HT1080 (cell line): ENCODE results near the gene LMO2. TPM values are rescaled to one million over a fixed set of nuclear protein-coding genes. Genes with fewer than 3 reads are reported as not detected.
A peak's percentile ranks its signal among the peaks of the same experiment; 100 is the strongest.
"Not testable (repeated sequence)": the region's sequence is repeated elsewhere in the genome, so short reads cannot be mapped to it uniquely, and the experiment has no call there.

ENCODE experiments used
- DNase-seq: peaks from one replicate; pipeline ENCODE4 v3.0.0-alpha.2; 2015; ENCODE audit warnings: low read depth
- polyA plus RNA-seq, 2 experiments: library from polyadenylated mRNA; depleted of rRNA; stranded (reverse); fragments of >200 nt; gene quantifications; 2 replicates each; pipeline ENCODE4 v1.2.3, GENCODE V29; 2015
- total RNA-seq: library from RNA; depleted of rRNA; stranded (reverse); fragments of >200 nt; shearing (Covaris generic); gene quantifications from 2 replicates; pipeline ENCODE4 v1.2.3, GENCODE V29; 2014; rRNA removed

Gene LMO2
- total RNA-seq: 0.11 and 1.5 TPM in 2 replicates
- polyA plus RNA-seq (2015; cell fraction: cytosol; rRNA removed): 0.59 and 0.87 TPM in 2 replicates
- polyA plus RNA-seq (2015; cell fraction: nucleus; rRNA removed): 0.16 TPM in 1 of 2 replicates, not detected in the other

DNA sequence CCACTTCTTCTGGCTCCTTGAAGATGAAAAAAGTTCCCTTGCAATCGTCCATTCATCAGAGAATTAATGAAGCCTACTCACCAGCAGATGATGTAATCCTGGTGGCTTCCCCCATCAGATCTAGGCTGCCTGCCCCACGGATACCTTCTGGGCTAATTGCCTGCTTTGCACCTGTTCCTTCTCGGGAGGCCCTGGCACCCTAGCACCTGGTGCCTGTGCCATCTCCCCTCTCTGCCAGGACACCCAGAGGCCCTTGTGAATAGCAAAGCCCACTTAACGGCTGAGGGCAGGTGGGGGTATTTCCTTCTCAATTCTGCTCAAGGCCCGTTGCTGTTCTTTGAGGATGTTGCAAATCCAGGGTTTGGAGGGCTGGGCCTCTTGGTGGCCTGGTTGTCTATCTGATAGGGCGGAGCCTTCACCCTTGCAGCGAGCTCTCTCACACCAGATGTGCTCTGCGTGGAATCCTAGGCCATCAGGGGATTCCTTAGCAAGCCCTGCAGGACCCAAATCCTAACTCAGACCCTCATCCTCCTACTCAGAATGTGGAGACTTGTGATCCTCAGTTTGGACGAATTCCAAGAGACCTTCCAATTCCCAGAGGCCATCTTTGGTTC is at the start of gene LMO2:
Gene LMO2 (minus strand): TSS at position 363 of the 614 bp plus-strand sequence. CDS start 22,360 bp downstream, outside the sequence.
- DNase-seq: no peak

DNA sequence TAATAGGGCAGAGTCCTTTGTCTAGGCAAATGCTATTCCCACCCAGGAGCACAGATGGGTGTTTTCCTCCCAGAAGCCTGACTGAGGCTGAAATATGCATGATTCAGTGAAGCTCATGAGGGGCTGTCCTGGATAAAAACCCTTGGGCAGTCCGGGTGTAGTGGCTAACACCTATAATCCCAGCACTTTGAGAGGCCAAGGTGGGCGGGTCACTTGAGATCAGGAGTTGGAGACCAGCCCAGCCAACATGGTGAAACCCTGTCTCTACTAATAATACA is 48.6 kb upstream of the LMO2 start:
- no peak for DNase-seq

DNA sequence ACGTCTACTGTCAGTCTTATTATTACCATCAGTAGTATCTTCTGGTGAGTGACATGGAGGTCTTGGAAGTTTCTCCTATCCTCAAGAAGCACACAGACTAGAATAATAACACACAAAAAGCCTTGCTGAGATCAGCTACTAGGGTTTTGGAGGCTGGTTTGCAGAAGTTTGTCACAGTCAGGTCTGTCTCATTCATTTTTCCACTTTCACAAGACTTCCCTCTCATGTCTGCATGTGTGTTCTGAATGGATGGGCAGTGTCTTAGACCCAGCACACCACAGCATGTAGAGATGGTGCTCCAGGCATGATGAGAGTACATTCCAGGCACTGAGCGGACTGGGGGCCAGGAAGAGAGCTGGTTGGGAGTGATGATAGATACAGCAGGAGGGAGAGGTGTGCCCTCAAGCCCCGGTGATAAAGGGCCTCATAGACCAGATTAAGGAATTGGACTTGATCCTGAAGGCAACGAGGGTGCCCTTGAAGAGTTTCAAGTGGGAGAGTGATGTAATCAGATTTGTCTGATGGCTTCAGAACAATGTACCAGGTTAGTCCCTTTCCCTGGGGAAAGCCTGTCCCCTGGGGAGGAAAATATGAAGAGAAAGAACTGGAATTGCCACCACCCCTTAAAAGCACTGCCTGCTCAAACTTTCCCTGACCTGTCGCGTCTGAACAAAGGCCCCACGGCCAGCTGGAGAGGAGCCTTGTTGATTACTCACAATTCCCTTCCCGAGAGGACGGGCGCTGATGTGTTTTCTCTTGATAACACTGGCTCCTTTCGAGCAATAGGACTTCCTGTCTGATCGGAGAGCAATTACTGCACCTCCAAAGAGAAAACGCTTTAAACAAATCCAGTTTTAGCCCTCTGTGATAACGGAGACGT is 45.1 kb upstream of the LMO2 start:
- DNase-seq: peak; percentile 39

DNA sequence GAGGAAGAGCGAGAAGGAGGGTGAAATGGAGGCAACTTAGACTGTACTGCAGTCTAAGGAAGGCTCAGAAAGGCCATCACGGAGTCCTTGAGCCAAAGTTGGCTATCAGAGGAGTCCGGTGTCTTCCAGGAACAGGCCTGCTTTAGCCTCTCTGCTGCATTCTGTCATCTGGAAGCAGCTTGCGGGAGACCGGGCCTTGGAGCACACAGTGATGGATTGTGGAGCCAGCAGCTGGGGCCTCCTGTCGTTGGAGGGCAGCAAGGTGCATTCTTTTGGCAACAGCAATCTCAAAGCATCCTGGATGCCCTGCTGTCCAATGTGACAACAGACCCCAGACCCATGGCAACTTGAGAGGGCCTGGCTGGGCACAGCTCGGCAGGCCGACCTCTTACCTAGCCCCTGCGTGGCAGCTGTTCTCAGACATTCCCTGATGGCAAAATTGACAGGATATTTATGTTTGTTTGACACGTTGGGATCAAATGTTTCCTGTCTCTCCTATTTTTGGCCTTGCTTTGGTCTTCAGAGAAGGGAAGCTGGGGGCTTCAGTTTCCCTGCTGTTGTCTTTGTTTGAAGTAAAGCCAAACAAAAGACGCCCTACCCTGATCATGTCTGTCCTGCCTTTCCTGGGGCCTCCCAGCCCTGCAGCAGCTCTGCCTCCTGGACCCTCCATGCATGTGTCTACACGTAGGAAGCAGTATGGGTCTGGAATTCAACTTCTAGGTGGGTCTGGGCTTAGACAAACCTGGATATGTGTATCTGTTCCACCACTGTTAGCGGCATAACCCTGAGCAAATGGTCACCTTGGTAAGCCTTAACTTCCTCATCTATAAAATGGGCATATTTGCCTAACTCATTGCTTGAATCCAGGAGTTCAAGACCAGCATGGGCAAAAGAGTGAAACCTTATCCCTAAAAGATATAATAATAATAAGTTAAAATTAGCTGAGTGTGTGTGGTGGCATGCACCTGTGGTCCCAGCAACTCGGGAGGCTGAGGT is 43.9 kb upstream of the LMO2 start:
- DNase-seq: no peak

DNA sequence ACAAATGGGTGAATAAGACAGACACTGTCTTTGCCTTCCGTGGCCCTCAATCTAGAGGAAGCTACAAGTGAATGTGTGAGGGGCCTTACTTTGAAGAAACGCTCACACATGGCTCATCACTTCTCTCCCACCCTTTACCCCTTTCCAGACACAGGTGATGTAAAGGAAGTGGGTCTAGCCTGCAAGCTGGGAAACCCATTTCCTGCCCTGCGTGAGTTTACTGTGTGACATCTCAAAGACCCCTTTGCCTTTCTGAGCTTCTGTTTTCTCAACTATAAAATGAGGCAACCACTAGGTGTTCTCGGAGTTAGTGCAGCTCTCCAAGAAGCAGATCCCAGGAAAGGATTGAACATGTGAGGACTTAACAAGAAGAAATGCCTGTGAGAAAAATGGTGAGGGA is 43.1 kb upstream of the LMO2 start:
- DNase-seq: no peak

DNA sequence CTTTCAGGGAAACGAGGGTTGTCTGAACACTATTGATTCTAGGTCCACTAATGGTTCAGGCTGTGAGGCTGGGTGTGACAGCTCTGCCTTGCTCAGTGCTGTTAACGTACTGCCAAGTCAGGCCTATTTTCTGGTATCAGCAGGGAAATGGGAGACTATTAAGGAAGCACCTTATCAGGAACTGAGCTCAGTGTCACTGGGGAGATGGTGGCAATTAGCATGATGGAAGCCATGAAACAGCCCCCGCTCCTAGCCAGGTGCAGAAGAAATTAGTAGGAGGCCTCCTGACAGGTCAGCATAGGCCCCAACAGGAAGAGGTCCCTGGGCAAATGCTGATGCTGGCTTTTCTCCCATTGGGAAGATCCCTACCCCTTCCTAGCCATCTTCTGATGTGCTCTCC is 42.6 kb upstream of the LMO2 start:
- no peak for DNase-seq

DNA sequence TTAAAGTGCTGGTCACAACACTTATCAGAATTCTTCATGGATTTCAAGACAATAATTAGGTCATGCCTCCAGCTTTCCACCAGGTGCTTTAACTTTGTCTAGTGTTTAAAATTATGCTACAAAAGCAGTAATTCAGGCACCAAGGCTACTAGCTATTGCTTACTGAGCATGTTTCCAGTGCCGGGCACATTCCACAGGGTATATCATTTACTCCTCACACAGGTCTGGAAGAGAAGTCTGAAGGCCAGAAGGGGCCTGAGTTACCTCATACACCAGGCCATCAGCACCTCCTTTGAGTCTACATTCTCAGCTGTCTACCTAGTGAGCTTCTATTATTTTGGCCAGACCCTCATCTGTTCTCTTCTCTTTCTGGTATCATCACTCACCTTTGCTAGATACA is 41.7 kb upstream of the LMO2 start:
- DNase-seq: no peak

DNA sequence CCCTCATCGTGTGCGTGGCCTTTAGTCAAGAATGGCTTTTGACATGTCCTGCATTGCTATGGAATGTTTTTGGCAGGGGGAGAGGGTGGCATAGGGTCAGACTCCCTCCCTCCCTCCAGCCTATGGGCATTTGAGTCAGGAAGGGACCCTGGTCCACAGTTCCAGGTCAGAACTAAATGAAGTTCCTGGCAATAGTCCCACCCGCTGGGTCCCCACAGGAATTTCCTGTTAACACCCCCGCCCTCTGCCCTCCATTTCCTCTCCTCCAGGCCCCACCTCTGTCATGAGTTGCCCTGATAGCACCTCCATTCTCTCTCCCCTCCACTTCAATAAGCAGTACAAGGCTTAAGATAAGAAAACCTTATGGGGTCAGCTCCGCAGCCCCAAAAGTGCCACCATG is 40.8 kb upstream of the LMO2 start:
- peak; percentile 17 for DNase-seq

DNA sequence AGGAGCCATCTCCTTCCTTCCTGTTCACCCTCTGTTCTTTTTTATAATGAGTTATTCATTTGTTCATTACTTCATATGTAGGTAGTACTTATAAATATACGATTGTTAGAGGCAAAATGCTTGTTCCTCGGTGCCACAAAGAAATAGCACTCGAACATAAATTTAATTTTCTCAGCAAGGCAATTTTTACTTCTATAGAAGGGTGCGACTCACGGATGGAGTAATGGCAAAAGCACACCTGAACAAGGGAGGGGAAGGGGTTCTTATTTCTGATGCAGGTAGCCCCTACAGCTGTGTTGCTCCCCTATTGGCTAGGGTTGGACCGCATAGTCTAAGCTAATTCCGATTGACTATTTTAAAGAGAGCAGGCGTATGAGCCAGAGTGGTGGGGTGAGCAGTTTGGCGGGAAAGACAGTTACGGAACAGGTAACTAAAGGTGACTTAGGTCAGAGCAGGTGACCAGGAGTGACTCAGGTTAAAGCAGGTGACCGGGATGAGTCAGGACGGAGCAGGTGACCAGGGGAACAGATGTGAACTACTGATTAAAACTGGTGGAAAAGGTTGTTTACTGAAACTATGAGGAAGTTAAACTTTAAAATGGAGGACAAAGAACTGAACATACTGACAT is 40.0 kb upstream of the LMO2 start:
- DNase-seq: not testable (repeated sequence)

DNA sequence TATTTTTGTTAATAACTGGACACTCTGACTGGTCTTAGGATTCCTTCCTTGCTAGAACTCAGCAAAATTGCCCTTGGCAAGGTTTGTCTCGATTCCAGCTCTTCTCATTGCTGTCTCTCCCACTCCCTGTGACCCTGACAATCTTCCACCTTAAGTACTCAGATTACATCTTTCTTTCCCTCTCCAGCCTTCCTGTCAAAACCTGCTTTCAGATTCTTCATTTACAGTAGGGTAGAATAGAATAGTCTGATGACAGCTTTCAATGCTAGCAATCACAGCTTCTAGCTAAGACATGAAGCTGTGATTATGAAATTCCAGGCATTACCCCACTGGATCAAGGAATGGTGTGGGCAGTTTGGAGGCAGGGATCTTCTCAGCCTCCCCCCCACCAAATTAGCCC is 39.2 kb upstream of the LMO2 start:
- DNase-seq: no peak

DNA sequence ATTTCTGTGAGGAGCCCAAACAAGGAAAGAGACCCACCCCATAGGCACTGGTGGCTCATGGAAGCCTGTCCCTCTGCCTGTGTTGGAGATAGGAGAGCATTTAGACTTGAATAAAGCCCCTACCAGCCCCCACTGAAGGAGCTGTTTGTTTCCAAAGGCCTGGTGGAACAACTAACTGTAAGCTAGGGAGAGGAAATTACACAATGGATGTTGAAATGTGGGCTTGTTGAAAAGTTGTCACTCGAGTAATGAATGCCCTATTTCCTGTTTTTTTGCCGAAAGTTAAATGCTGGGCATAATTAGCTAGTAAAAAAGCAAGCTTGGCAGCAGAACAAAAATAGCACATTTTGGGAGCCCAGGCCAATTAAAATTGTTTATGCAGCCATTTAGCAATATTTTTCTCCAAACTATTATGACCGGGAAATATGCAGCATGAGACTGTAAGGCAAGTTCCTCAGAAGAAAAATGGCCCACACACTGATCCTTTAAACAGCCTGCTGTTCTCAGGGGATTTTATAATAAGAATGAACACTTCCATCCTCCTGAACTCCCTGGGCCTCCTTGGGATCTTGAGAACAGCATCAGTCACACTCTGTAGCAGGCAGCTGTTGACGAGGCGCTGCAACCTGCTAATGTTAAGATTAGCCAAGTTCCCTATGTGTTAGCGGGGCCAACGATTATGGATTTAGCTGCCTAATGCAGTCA is 38.6 kb upstream of the LMO2 start:
- no peak for DNase-seq

DNA sequence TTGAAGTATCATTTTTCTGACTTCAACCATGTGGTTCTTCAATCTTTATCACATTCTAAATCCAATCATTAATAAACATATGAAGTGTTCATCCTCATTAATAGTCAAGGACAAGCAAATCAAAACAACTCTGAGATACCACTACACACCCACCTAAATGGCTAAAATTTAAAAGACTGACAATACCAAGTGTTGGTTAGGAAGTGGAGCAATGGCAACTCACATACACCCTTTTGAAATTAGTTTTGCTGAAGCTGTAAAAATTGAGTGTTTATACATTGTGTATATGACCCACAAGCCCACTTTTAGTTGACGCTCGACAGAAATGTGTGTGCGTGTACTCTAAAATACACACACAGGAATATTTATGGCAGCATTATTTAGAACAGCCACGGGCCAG is 36.7 kb upstream of the LMO2 start:
- DNase-seq: no peak

DNA sequence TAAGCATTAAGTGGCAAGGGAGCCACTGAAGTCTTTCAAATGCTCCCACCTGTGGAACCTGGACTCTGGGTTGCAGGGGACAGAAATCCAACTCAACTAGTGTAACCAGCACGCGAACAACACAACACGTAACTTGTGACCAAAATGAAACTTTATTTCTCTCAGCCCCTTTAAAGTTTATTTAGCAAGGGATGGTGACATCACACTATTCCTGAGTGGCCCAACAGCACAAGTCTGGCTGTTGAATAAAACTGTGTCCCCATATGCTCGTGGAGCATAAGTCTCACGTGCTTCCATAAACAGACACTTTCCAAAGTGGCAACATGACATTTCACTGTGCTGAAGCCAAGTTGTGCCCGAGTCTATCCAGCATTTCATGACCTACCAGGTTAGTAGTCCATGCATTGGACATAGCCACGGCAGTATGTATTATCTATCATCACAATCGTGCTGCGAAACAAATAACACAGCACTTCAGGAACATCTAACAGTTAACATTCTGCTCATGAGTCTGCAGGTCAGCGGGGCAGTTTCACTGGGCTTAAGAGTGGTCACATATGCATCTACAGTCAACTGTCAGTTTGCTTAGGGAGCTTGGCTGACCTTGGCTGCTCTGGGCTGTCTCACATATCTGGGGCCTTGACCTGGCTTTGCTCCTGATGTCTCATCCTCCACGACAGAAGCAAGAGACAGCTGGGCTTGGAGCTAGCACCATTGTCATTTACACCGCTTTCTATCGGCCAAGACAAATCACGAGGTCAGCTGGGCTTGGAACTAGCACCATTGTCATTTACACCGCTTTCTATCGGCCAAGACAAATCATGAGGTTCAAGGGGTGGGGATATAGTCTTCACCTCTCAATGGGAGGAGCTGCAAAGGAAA is 35.0 kb upstream of the LMO2 start:
- DNase-seq: no peak

DNA sequence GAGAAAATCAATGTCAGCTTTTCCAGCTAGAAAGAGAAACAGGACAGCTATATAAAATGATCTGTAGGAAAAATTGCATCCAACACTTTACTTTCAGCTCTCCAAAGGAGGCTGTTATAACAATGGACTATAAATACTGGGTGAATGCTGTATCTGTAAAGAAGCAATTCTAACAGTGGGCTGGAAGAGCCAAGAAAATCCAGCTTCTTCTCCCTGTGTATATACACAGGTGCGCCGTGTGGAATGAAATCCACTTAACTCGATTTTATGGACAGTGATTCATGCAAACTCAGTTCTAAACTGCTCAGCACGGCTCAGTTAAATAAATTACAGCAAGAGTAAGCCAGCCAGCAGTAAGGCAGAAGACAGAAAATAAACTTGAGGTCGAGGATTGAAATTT is 32.5 kb upstream of the LMO2 start:
- no peak for DNase-seq

DNA sequence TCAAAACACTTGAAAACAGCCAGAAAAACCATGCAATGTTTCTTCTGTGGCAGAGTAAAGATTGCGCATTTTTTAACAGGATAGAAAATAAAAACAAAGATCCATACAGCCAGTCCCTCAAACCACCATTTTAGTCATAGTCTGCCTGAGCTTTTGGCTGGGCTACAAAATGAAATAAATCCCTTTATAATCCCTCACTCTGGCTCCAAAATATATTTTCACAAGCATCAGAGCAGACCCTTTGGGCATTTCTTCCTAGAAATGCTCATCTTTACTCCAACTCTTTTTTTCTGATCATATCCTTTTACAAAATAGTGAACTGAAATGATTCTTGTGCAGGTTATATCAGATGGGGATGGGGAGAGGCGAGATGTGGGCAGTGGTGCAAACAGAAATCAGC is 31.8 kb upstream of the LMO2 start:
- DNase-seq: no peak

DNA sequence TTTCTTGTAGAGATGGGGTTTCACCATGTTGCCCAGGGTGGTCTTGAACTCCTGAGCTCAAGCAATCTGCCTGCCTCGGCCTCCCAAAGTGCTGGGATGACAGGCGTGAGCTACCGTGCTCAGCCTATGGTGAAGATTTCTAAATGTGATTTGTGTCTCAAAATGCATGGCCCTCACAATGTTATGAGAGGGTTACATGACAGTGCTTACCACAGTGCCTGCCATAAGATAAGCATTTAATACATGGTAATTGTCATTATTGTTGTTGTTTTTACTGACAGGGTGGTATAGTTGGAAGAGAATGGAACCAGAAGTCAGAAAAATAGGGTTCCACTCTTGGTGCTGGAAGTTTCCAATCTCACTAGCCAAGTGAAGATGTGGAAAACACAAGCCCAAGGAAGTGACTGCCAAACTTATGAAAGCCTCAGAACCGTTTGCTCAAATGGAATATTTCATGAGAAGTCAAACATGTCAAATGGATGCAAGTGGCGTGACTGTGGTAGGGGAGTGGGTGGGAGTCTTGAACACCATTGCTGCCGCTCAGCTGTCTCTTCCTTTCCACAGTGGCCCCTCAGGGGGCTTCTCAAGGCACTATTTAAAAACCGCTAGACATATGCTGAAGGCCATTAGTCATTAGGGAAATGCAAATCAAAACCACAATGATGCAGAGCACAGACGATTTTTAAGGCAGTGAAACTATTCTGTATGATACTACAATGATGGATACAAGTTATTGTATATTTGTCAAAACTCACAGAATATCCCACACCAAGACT is 29.1 kb upstream of the LMO2 start:
- no peak for DNase-seq

DNA sequence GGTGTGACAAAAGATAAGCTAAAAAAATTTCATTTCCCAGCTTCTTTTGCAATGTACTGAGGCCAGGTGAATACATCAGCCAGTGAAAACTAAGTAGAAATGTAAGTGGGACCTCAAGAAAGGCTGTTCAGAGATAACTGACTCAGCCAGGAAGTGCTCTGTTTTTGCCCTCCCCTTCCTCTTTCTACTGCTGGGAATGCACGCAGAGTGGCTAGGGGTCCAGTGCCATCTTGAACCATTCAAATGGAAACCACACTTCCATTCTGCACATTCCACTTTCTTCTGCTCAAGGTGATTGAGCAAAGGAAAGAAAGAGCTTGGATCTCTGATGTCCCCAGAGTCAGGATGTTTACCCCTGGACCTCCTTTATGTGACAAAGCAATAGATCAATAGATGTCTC is 27.8 kb upstream of the LMO2 start:
- peak; percentile 15 for DNase-seq

DNA sequence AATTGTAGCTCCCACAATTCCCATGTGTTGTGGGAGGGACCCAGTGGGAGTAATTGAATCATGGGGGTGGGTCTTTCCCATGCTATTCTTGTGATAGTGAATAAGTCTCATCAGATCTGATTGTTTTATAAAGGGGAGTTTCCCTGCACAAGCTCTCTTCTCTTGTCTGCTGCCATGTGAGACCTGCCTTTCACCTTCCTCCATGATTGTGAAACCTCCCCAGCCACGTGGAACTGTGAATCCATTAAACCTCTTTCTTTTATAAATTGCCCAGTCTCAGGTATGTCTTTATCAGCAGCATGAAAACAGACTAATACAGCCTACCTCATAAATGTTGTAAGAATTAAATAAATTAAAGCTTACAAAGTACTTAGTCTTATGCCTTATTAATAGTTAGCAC is 25.5 kb upstream of the LMO2 start:
- DNase-seq: not testable (repeated sequence)

DNA sequence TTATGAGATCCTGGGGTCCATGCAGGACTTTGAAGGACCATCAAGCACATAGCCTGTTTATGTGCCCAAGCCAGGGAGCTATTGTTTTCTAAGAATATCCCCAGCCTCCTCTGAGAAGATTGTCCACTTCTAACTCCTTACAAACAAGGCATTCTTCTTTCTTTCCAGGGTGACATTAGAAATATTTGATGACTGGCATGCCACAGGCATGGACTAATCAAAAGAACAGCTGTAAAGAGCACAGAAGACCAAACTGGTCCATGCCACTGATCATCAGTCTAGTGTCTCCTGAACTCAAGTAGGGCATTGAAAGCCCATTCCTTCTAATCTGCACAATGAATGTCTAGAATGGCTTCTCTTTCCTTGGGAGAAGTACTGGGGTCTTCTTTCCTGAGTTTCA is 24.9 kb upstream of the LMO2 start:
- DNase-seq: no peak
